GM12801 (cell line): ENCODE results near the gene CIAO3.

Experiments used
- TF ChIP-seq, protein P1 (sequence below): IDR thresholded peaks from one replicate; pipeline ENCODE4 v1.5.1; 2011; ENCODE audit warnings: control low read depth; ENCODE audit not compliant: insufficient read length; ENCODE audit errors: extremely low read depth

Gene CIAO3

DNA sequence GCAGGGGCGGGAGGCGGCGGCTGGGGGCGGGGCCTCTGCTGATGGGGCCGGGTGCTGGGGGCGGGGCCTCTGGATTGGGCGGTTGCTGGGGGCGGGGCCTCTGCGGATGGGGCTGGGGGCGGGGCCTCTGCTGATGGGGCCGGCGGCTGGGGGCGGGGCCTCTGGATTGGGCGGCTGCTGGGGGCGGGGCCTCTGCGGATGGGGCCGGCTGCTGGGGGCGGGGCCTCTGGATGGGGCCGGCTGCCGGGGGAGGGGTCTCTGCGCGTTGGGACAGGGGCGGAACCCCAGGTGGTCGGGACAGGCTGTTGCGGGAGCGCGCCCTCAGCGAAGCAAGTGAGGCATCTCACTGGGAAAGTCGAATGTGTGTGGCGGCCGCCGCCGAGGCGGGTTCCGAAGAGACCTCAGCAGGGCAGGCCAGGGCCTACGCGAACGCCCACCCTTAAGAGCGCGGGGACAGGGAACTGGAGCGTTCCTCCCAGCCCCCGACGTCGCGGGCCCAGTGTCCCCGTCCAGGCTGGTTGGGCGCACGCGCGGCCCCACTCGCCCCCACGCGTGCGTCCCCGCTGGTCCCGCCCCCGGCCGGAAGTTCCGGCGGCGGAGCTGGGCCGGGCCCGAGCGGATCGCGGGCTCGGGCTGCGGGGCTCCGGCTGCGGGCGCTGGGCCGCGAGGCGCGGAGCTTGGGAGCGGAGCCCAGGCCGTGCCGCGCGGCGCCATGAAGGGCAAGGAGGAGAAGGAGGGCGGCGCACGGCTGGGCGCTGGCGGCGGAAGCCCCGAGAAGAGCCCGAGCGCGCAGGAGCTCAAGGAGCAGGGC lies 60.8 kb downstream of the CIAO3 start, which contains the start of gene STUB1:
TSS of gene STUB1 (plus strand) at position 597 of the 811 bp plus-strand sequence. CDS start at position 713, 116 bp downstream.
- TF ChIP-seq, protein P1, sequence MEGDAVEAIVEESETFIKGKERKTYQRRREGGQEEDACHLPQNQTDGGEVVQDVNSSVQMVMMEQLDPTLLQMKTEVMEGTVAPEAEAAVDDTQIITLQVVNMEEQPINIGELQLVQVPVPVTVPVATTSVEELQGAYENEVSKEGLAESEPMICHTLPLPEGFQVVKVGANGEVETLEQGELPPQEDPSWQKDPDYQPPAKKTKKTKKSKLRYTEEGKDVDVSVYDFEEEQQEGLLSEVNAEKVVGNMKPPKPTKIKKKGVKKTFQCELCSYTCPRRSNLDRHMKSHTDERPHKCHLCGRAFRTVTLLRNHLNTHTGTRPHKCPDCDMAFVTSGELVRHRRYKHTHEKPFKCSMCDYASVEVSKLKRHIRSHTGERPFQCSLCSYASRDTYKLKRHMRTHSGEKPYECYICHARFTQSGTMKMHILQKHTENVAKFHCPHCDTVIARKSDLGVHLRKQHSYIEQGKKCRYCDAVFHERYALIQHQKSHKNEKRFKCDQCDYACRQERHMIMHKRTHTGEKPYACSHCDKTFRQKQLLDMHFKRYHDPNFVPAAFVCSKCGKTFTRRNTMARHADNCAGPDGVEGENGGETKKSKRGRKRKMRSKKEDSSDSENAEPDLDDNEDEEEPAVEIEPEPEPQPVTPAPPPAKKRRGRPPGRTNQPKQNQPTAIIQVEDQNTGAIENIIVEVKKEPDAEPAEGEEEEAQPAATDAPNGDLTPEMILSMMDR, result no peak
